KG1 (cell line): Measurements from ENCODE around the gene BPHL.
"Not testable (repeated sequence)": the region's sequence is repeated elsewhere in the genome, so short reads cannot be mapped to it uniquely, and the experiment has no call there.

ENCODE experiments used
- DNase-seq: peaks from one replicate; lab custom pipeline; 2025; lab: John Stamatoyannopoulos, UW

Gene BPHL

GRCh38 chr6:3122823-3123182 lies 4.3 kb downstream of the BPHL start:
- no peak for DNase-seq

- no peak for DNase-seq
Observed at GRCh38 chr6:3124667-3125066, 6.2 kb downstream of the BPHL start.

DNA sequence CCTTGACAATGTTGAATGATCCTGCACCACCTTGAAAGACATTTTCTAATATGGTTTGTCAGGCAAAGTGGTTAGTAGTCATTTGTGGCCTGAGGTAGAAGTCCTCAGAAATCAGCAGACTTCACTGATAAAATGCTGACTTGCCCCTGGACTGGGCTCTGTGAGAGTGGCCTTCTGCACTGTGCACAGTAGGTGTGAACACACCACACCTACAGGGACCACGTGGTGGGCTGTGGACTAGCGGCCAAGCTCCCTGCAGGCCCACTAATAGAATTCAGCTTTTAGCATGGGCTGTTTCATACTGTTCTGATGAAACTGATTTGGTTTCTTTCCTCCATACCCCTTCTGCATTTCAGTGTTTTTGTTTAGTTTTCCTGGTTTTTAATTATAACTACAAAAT lies 7.3 kb downstream of the BPHL start:
- no peak for DNase-seq

DNA sequence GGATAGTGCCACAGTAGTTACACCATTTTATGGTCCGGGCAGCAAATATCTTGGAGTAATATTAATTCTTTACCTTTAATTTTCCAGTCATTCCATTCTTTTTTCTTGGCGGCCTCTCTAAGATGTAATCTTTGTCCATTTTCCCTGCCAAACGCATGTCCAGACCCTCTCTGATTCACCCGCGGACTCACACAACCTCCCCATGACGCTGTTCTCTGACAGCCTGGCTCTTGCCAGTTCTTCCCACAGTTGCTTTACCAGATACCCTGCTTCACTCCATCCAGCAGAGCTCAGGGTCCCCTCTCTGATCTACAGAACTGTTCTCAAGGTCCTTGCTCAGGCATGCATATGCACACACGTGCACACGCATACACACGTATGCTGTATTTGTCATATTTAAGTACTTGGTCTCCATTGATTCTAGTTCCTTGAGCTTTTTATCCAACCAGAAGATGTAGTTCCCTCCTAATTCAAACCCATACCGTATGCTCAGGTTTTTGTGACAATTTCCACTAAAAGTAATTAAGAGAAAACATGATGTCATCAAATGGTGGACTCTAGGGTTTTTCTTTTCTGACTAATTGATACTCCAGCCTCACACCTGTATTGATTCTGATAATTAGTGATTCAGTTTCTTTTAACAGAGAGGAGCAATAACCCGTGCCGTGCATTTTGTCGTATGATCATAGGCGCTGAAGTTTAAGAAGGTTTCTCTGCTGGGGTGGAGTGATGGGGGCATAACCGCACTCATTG lies 10.0 kb downstream of the BPHL start:
- DNase-seq = no peak

DNA sequence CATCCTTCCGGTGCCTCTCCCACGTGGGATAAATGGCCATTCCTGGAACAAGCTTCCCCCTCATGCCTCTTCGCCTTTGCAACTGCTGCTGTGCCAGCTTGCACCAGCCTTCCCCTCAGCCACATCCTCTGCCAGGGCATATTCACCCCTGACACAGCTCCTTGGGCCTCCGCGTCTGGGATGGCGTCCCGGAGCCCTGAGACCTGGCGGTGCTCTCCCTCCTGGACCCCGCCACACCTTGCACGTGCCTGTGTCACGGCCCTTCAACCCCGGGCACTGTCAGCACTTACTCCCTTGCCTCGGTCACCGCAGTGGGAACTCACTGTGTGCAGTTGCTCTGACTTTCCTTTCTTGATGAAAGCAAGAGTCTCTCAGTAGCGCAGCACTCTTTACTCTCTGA lies 13.2 kb downstream of the BPHL start:
- DNase-seq = no peak

- DNase-seq = no peak
Observed at GRCh38 chr6:3133515-3133914, 15.0 kb downstream of the BPHL start.

DNA sequence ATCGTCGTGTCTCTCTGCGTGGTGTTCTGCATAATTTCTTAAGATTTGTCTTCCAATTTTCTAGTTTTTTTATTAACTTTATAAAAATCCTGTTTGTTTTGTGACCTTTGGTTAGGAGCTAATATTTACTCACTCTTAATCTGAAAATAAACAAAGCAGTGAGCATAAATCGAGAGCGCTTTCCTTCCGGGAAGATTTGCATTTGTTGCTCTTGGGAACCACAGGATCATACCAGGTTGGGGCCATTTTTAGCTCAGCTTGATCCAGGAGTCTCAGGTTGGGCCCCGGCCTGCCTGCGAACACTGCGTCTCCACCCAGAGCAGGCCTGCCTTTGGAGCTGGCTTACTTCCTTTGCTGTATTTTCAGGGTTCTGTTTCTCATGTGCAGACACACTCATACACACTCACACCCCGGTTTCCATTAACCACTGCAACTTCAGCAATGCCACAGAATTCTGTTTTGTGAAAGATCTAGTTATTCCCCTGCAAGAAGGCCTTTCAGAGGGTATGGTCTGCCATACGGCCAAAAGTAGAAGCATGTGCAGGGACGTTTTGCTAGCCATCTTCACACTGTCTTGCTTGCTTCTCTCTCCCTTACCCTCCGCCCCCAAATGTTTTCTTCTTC lies 17.3 kb downstream of the BPHL start:
- DNase-seq = no peak

DNA sequence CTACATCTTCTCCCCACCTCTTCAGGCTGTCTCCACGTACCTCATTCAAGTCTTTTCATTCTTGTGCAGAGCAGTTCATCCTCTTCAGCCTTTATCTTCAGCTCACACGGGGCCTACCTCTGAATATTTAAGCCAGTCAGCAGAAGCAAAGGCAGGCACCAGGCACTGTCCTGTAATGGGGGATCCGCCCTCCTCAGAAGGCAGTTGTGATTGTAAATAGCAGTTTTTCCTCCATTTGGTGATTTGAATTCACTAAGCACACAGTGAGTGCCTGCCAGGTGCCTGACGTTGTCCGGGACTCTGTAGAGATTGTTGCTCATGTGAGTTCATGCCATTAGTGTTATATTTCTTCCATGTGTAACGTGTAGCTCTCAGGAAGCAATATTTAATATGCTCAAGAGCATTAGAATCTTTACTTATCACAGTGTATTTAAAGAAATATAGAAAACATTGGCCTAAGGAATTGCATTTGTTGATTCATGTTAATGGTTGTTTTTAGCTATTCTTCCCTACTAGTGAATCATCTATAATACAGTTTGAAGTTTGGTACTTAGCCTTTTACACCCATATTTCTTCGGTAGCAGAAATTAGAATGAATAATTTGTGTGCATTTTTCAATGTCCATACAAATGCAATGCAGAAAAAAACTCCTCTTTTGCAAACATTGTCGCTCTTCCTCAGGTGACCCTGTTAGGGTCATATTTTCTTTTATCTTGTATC lies 17.9 kb downstream of the BPHL start:
- DNase-seq = no peak

DNA sequence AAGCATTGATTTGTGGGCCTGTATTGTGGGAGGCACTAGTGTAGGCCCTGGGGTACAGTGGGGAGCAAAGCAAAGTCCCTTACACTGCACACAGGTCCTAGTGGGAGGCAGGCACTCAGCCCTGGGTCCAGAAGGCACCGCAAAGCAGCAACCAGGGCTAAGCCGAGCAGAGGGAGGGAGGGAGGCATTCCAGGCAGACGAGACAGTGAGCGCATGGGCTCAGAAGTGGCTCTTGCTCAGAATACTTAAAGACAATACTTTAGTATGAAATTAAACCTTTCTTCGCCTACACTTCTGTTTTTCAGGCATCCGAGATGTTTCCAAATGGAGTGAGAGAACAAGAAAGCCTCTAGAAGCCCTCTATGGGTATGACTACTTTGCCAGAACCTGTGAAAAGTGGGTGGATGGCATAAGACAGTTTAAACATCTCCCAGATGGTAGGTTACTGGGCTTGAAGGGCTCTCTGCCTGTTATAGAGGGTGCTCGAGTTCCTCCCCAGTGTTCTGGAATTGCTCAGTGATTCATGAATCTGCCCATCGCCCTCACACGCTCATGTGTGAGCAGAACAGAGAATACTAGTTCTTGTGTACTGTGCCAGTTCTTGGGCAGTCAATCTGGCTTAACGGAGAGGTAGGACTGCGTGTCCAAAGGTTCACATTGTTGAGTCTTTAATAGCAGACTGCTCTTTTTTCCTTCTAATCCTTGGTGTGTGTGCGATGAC lies 18.7 kb downstream of the BPHL start:
- DNase-seq = no peak

- not testable (repeated sequence) for DNase-seq
Observed at GRCh38 chr6:3137873-3138272, 19.4 kb downstream of the BPHL start.

- DNase-seq = no peak
Observed at GRCh38 chr6:3138341-3138740, 19.8 kb downstream of the BPHL start.

- no peak for DNase-seq
Observed at GRCh38 chr6:3139090-3139903, 20.8 kb downstream of the BPHL start.

- DNase-seq = no peak
Observed at GRCh38 chr6:3140201-3140600, 21.7 kb downstream of the BPHL start.

- DNase-seq = no peak
Observed at GRCh38 chr6:3142536-3142935, 24.0 kb downstream of the BPHL start.

DNA sequence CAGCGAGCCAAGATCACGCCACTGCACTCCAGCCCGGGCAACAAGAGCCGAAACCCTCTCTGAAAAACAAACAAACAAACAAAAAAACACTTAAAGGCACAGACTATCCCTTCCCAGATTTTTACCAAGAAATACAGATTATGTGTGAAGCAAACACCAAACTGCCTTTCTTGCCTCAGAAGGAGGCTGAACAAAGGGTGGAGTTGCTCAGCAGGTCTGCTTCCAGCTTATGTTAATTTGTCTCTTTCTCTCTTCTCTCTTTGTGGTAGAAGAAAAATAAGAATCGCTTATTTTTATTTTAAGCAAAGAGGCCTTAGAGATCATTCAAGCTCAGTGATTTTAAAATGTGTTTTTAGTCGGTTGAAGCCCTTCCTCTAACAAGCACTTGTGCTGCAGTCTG lies 24.6 kb downstream of the BPHL start:
- DNase-seq = no peak

- no peak for DNase-seq
Observed at GRCh38 chr6:3144571-3144970, 26.1 kb downstream of the BPHL start.

GRCh38 chr6:3147914-3148757 lies 29.6 kb downstream of the BPHL start:
- DNase-seq = no peak

GRCh38 chr6:3151691-3152090 lies 33.2 kb downstream of the BPHL start:
- no peak for DNase-seq

DNA sequence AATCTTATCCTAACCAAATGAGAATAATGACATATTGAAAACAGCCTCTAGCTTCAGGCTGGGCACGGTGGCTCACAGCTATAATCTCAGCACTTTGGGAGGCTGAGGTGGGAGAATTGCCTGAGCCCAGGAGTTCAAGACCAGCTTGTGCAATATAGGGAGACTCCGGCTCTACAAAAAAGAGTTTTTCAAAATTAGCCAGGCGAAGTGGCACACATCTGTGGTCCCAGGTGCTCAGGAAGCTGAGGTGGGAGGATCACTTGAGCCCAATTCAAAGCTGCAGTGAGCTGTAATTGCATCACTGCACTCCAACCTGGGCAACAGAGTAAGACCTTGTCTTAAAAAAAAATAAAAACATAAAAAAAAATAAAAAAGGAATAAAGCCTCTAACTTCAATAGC lies 34.2 kb downstream of the BPHL start:
- no peak for DNase-seq

- not testable (repeated sequence) for DNase-seq
Observed at GRCh38 chr6:3155416-3155815, 36.9 kb downstream of the BPHL start.
